ENCODE results near the gene NR2E1. TPM values are rescaled to one million over a fixed set of nuclear protein-coding genes. Genes with fewer than 3 reads are reported as not detected.

Gene NR2E1
- total RNA-seq, 1 experiment from 2014 or later = 1.4 TPM

GRCh38 chr6:108170332-108171290 is 4.8 kb downstream of the NR2E1 start:
- Histone ChIP-seq H3K9me3 (no peaks in the 10 kb centered on the region), H3K4me1 (no peaks in the 10 kb centered on the region), H3K36me3 (ENCODE audit: control insufficient read depth, insufficient read depth, low read length) (no peaks in the 10 kb centered on the region), H3K27me3 (replicated peaks; ENCODE audit: control insufficient read depth, insufficient read depth, low read length) (no peaks in the 10 kb centered on the region), H3K4me3 (ENCODE audit: low read depth, low read length) (no peak overlapping the region)
- intact Hi-C loops (cut with micrococcal nuclease; ENCODE audit: unreplicated experiment) = loop anchor here (10.0 kb wide), 1 partner anchor 324 kb away; no protein-coding TSS in a partner anchor
- H3K27ac Mint-ChIP-seq (ENCODE audit: unreplicated experiment) = no peak overlapping the region
- H3K27me3 Mint-ChIP-seq (ENCODE audit: insufficient read depth, unreplicated experiment) = peaks cover 1% of the 10 kb centered on the region
- BruUV-seq (replicated peaks) = no TSS peak
- no peak for DNase-seq
- H3K9me3 Mint-ChIP-seq (ENCODE audit: unreplicated experiment) = no peaks in the 10 kb centered on the region
- no peak overlapping the region for H3K4me3 Mint-ChIP-seq (ENCODE audit: unreplicated experiment)
- H3K36me3 Mint-ChIP-seq (ENCODE audit: insufficient read depth, unreplicated experiment) = no peaks in the 10 kb centered on the region
- ChIA-PET CTCF (no interaction called here), POLR2A (no interaction called here)
- no peak for TF ChIP-seq CTCF (IDR thresholded peaks at IDR 0.05; ENCODE audit: insufficient read depth in 1 of 2, low read depth in 1 of 2, low read length in 1 of 2, severe bottlenecking in 1 of 2, unreplicated experiment in 1 of 2)
- peaks cover 10% of the 10 kb centered on the region for H3K4me1 Mint-ChIP-seq (ENCODE audit: low read depth, unreplicated experiment)

- Mint-ChIP-seq H3K4me3 (ENCODE audit: unreplicated experiment) (no peak overlapping the region), H3K36me3 (ENCODE audit: insufficient read depth, unreplicated experiment) (no peaks in the 10 kb centered on the region), H3K4me1 (ENCODE audit: low read depth, unreplicated experiment) (peaks cover 2% of the 10 kb centered on the region), H3K27me3 (ENCODE audit: insufficient read depth, unreplicated experiment) (no peaks in the 10 kb centered on the region), H3K27ac (ENCODE audit: unreplicated experiment) (no peak overlapping the region), H3K9me3 (ENCODE audit: unreplicated experiment) (no peaks in the 10 kb centered on the region)
- Histone ChIP-seq H3K36me3 (ENCODE audit: control insufficient read depth, insufficient read depth, low read length) (no peaks in the 10 kb centered on the region), H3K4me3 (ENCODE audit: low read depth, low read length) (no peak overlapping the region), H3K9me3 (no peaks in the 10 kb centered on the region), H3K4me1 (no peaks in the 10 kb centered on the region), H3K27me3 (replicated peaks; ENCODE audit: control insufficient read depth, insufficient read depth, low read length) (no peaks in the 10 kb centered on the region)
- ChIA-PET CTCF (no interaction called here), POLR2A (no interaction called here)
- BruUV-seq (replicated peaks) = no TSS peak
- TF ChIP-seq CTCF (IDR thresholded peaks at IDR 0.05; ENCODE audit: insufficient read depth in 1 of 2, low read depth in 1 of 2, low read length in 1 of 2, severe bottlenecking in 1 of 2, unreplicated experiment in 1 of 2) = no peak
- intact Hi-C loops (cut with micrococcal nuclease; ENCODE audit: unreplicated experiment) = loop anchor here (10.0 kb wide), 1 partner anchor 323 kb away; no protein-coding TSS in a partner anchor
- no peak for DNase-seq
Observed at GRCh38 chr6:108171291-108171917, 5.6 kb downstream of the NR2E1 start.

- no peak for TF ChIP-seq CTCF (IDR thresholded peaks at IDR 0.05; ENCODE audit: insufficient read depth in 1 of 2, low read depth in 1 of 2, low read length in 1 of 2, severe bottlenecking in 1 of 2, unreplicated experiment in 1 of 2)
- no peaks in the 10 kb centered on the region for H3K27me3 Mint-ChIP-seq (ENCODE audit: insufficient read depth, unreplicated experiment)
- H3K4me3 ChIP-seq (ENCODE audit: low read depth, low read length) = no peak overlapping the region
- DNase-seq = no peak
- intact Hi-C loops (cut with micrococcal nuclease; ENCODE audit: unreplicated experiment) = loop anchor here (10.0 kb wide), 1 partner anchor 323 kb away; no protein-coding TSS in a partner anchor
- no peaks in the 10 kb centered on the region for H3K4me1 Mint-ChIP-seq (ENCODE audit: low read depth, unreplicated experiment)
- ChIA-PET CTCF (no interaction called here), POLR2A (no interaction called here)
- H3K9me3 ChIP-seq = no peaks in the 10 kb centered on the region
- no peak overlapping the region for H3K27ac Mint-ChIP-seq (ENCODE audit: unreplicated experiment)
- BruUV-seq (replicated peaks) = no TSS peak
- H3K36me3 Mint-ChIP-seq (ENCODE audit: insufficient read depth, unreplicated experiment) = no peaks in the 10 kb centered on the region
- H3K9me3 Mint-ChIP-seq (ENCODE audit: unreplicated experiment) = no peaks in the 10 kb centered on the region
- H3K4me3 Mint-ChIP-seq (ENCODE audit: unreplicated experiment) = no peak overlapping the region
- H3K27me3 ChIP-seq (replicated peaks; ENCODE audit: control insufficient read depth, insufficient read depth, low read length) = no peaks in the 10 kb centered on the region
- H3K36me3 ChIP-seq (ENCODE audit: control insufficient read depth, insufficient read depth, low read length) = no peaks in the 10 kb centered on the region
- no peaks in the 10 kb centered on the region for H3K4me1 ChIP-seq
Observed at GRCh38 chr6:108171918-108172516, 6.2 kb downstream of the NR2E1 start.

Measured in Caco-2 (cell line).